ACHN (cell line): ENCODE measurements around the gene TBC1D16.
A peak's percentile ranks its signal among the peaks of the same experiment; 100 is the strongest.
"Not testable (repeated sequence)": the region's sequence is repeated elsewhere in the genome, so short reads cannot be mapped to it uniquely, and the experiment has no call there.

Experiments used
- DNase-seq: peaks from one replicate; pipeline ENCODE4 v3.0.0-alpha.2; 2015
- in situ Hi-C: cut with HindIII; loops from 2 replicates; pipeline ENCODE4 v1.10.0; 2017; ENCODE audit warnings: low sequenced_read_pairs, low pct_ligation_motif_present, low pct_unique_long_range_greater_than_20kb

TBC1D16 gene

GRCh38 chr17:79994228-79994569 lies 41.5 kb downstream of the TBC1D16 start:
- DNase-seq, in situ Hi-C loops: not testable (repeated sequence)

- peak; percentile 81 for DNase-seq
- in situ Hi-C loops, result no loop called here
Observed at GRCh38 chr17:79993390-79994227, 42.1 kb downstream of the TBC1D16 start.

- no peak for DNase-seq
- in situ Hi-C loops, result no loop called here
Observed at GRCh38 chr17:79992649-79993389, 42.9 kb downstream of the TBC1D16 start.

GRCh38 chr17:79991924-79992648 lies 43.6 kb downstream of the TBC1D16 start:
- peak; percentile 19 for DNase-seq
- in situ Hi-C loops, result no loop called here

- in situ Hi-C loops, result no loop called here
- DNase-seq, result peak; percentile 88
Observed at GRCh38 chr17:79991140-79991923, 44.3 kb downstream of the TBC1D16 start.

- in situ Hi-C loops, result no loop called here
- DNase-seq, result no peak
Observed at GRCh38 chr17:79990704-79991103, 45.0 kb downstream of the TBC1D16 start.

DNA sequence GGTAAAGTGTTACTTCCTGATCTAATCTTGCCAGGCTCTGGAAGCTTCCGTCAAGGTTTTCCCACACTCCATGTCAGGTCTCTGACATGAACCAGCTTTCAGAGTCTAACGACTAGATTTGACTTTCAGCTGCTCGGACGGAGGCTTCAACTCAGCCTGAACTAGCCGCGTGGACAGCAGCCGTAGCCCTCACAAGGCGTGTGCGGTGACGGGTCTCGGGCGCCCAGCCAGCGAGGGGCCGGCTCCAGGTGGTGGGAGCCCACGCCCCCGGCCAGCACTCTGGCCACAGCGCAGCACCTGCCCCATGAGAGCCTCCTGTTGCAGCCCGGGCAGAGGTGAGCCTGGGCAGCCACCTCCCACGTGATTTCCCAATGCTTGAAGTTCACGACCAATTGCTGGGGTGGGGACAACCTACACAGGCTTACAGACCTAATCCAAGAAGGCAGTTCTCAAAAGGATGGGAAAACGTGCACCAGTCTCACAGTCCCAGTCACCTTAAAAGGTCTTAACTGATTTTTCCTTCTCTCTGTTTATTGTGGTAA lies 45.5 kb downstream of the TBC1D16 start:
- DNase-seq, result no peak
- in situ Hi-C loops, result no loop called here

- in situ Hi-C loops, result no loop called here
Observed at GRCh38 chr17:79989106-79989835, 46.4 kb downstream of the TBC1D16 start.

DNA sequence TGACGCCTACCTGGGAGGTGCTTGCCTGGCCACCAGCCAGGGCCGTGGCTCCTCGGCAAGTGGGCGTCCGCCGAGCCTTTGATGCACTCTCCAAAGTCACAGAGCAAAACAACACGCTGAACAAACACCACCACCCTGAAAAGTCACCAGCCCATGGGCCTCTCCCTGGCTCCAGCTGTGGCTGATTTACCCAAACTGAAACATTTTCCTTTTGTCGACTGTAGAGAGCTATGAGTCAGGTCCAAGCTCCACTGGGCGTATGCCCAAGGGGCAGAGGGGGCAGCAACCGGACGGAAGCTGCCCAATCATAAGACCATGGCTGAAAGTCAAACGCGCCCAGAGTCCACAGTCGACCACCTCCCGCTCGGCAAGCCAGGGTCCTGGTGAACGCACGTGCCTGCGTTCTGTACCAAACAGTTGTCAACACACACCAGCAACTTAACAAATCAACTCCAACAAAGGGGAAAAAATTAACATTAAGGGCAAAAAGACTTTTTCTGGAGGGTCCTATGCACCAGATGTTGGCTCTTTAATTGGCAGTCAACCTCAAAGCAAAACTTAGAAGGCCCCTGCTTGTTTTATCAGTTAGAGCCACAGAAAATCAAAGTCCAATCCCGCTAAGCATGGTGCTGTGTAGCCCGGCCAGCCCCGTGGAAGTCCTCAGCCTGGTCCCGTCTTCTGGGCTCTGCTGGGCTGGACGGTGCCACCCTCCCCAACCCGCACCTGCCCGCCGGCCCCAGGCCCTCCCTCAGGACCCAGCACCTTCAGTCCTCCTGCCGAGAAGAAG lies 47.3 kb downstream of the TBC1D16 start:
- in situ Hi-C loops, result no loop called here
- DNase-seq, result peak; percentile 58

More at GRCh38 chr17:79989106-79989835, 46.4 kb downstream of the TBC1D16 start:
- no peak for DNase-seq

GRCh38 chr17:79987935-79988184 lies 47.8 kb downstream of the TBC1D16 start:
- in situ Hi-C loops, result no loop called here
- DNase-seq, result no peak

DNA sequence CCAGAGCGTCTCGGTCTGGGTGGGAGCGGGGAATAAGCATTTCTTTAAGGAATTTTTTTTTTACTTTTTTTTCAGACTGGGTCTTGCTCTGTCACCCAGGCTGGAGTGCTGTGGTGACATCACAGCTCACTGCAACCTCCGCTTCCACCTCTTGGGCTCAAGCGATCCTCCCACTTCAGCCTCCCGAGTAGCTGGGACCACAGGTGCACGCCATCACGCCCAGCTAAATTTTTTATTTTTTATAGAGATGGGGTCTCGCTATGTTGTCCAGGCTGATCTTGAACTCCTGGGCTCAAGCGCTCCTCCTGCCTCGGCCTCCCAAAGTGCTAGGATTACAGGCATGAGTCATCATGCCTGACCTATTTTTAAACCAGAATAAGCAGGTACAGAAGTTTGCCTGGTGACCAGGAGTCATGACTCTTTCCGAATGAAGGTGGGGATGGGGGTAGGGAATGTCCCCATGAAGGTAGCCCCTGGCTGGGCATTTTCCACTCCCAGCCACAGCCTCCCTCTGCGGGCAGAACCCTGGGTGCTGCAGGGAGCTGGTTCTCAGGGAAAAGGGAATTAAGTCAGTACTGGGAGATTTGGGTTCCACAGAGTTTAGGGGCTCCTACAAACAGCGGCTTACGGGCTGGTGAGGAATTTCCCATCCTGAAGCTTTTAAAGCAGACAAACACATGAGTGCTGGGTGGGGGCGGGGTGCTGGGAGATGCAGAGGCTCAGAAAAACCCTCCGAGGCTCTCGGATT lies 48.3 kb downstream of the TBC1D16 start:
- DNase-seq, result no peak
- in situ Hi-C loops, result no loop called here

DNA sequence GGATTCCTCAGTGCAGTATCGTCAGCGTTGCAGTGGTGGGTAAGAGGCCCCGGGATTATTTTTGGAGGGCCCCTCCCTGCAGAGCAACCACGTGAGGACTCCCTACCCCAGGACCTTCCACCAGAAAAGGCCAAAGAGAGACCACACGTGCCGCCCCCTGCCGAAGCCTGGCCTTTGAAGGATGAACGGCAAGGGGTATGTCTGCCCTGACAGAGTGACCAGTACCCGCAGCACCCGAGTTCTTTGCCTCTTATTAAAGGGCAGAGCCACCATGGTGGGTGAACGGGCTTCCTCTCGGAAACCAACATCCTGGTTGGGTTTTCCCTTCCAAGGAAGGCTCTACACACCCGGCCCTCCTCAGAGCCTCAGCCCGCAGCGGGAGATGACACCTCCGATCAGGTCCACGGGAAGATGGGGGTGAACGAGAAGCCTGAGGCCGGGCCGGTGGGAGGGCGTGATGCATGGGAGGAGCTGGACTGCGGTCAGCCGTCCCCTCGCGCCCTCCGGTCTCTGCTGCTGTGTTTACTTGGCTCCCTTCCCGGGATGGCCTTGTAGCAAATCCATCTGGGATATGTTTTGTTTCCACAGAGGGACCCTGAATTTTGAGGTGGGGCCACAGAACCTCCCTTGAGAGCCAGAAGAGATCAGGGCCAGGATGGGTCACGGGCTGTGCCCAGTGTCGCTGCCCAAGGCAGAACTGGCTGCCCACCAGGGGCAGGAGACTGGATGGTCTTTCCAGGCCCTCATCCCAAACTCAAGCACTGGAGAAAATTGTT lies 49.1 kb downstream of the TBC1D16 start:
- no peak for DNase-seq
- in situ Hi-C loops, result no loop called here

- no peak for DNase-seq
- in situ Hi-C loops, result no loop called here
Observed at GRCh38 chr17:79985943-79986391, 49.7 kb downstream of the TBC1D16 start.

- in situ Hi-C loops, result no loop called here
- no peak for DNase-seq
Observed at GRCh38 chr17:79985361-79985942, 50.2 kb downstream of the TBC1D16 start.

DNA sequence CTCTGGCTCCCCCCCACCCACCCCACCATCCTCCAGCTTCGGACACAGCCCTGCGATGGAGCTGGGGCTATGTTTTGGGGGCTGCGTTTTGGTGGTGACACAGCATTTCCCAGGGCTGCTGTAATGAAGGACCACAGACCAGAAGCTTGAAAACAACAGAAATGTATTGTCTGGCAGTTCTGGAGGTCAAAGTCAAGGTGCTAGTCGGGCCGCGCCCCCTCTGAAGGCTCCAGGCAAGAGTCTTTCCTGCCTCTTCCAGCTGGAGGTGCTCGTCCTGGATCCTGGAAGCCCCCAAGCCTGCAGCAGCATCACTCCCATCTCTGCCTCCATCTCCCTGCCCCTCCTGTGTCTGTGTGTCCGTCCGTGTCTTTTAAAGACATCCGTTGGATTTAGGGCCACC lies 50.8 kb downstream of the TBC1D16 start:
- in situ Hi-C loops, result no loop called here
- no peak for DNase-seq
